SK-N-MC (cell line): Measurements from ENCODE around the gene UBTD1.

Experiments
- EZH2 ChIP-seq: fragments of 200-600 bp; sonication (generic); IDR thresholded peaks from one replicate; pipeline ENCODE4 v1.6.1; 2017; ENCODE audit warnings: antibody characterized with exemption
- FOXP2 ChIP-seq: optimal IDR thresholded peaks from 2 replicates; pipeline ENCODE3; 2011; ENCODE audit warnings: mild to moderate bottlenecking, moderate library complexity; ENCODE audit not compliant: insufficient read depth; ENCODE audit errors: extremely low read length, control extremely low read depth
- POLR2AphosphoS5 ChIP-seq: IDR thresholded peaks from 2 replicates; pipeline ENCODE4 v1.6.1; 2012; ENCODE audit warnings: mild to moderate bottlenecking, low read depth, low read length, borderline replicate concordance

- TF ChIP-seq EZH2 = no peak
- no peak for TF ChIP-seq POLR2AphosphoS5
- no peak for TF ChIP-seq FOXP2
Observed at GRCh38 chr10:97465982-97466381, 32.7 kb upstream of the UBTD1 start.
